KOPT-K1 (cell line): Measurements from ENCODE around the gene CLN6.
A peak's percentile ranks its signal among the peaks of the same experiment; 100 is the strongest.
"Not testable (repeated sequence)": the region's sequence is repeated elsewhere in the genome, so short reads cannot be mapped to it uniquely, and the experiment has no call there.

Experiments
- H3K27ac ChIP-seq: fragments of 200-600 bp; sonication (generic); 2 replicates; pipeline ENCODE4 v1.5.1; 2016; ENCODE audit warnings: antibody characterized with exemption, mild to moderate bottlenecking, low read depth, low read length; ENCODE audit not compliant: poor library complexity, severe bottlenecking
- H3K36me3 ChIP-seq: fragments of 200-600 bp; sonication (generic); 2 replicates; pipeline ENCODE4 v1.5.1; 2017; ENCODE audit warnings: antibody characterized with exemption, mild to moderate bottlenecking, low read length, moderate library complexity; ENCODE audit not compliant: insufficient read depth
- H3K9me3 ChIP-seq: fragments of 200-600 bp; sonication (generic); 2 replicates; pipeline ENCODE4 v1.5.1; 2017; ENCODE audit warnings: antibody characterized with exemption, low read length, mild to moderate bottlenecking; ENCODE audit not compliant: insufficient read depth, poor library complexity, severe bottlenecking

The CLN6 gene

DNA sequence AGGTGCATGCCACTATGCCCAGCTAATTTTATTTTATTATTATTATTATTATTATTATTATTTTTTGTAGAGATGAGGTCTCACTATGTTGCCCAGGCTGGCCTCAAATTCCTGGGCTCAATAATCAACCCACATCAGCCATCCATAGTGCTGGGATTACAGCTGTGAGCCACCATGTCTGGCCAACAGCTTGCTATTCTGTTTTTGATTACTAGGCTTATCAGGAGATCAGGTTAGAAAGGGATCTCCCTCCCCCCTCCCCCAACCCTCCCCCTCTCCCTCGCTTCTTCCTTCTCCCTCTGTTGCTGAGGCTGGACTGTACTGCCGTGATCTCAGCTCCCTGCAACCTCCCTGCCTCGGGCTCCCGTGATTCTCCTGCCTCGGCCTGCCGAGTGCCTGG, 8.6 kb downstream of the CLN6 start:
- peaks cover 53% of the 10 kb centered on the region for H3K36me3 ChIP-seq
- peaks cover 5% of the 10 kb centered on the region for H3K9me3 ChIP-seq
- no peak overlapping the region for H3K27ac ChIP-seq

DNA sequence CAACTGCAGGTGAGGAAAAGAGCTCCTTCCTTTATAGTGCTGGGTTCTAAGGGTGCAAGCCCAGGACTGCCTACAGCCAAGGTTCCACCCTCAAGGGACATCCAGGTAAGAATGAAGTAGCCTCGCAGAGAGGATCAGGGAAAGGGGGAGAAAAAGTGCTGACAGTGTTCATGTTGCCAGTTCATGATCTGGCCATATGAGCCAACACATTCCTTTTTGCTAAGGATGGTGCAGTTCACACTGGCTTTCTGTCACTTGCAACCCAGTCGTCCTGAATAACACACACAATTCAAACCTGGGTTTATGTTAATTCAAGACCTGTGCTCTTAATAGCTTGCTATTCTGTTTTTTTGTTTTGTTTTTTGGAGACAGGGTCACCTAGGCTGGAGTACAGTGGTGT, 9.0 kb downstream of the CLN6 start:
- peaks cover 5% of the 10 kb centered on the region for H3K9me3 ChIP-seq
- peaks cover 58% of the 10 kb centered on the region for H3K36me3 ChIP-seq
- no peak overlapping the region for H3K27ac ChIP-seq

DNA sequence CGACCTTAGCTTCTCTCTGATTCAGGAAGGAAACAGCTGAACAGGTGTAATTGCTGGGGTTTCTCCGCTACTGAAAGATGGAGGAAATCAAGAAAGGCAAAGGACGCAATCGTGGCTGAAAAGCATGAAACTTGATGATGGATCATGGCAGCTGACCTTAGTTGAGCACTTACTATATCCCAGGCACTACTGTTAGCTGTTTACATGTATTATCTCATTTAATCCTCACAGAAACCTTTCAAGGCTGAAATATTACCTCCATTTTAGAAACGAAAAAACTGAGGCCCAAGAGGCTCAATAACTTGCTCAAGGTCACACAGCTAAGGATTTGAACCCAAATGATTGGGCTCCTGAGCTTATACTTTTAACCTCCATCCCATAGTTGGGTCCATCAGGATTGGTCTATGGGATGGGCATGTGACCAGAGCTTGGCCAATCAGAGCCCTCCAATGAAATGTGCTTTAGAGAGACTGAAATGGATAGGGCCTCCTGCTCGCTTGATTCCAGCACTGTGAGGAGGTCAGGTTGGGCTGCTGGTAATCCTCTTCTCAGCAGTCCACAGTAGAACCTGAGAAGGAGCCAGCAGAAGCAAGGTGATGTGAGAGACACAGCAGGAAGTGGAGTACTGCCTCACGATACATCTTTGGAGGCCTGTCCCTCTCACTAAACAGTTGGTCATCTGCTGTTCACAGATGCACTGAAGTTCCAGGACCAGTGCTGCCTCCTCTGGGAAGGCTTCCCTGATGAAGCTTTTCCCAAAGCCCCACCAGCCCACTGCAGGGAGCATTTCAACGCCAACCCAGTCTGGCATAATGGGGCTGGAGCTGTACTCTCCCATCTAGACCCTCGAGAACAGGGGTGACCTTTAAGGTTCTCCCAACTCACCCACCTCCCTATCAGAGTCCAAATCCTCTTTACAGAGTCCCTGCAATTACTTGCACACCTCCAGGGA, 10.4 kb downstream of the CLN6 start:
- H3K9me3 ChIP-seq, result peaks cover 5% of the 10 kb centered on the region
- no peak overlapping the region for H3K27ac ChIP-seq
- H3K36me3 ChIP-seq, result peaks cover 71% of the 10 kb centered on the region

DNA sequence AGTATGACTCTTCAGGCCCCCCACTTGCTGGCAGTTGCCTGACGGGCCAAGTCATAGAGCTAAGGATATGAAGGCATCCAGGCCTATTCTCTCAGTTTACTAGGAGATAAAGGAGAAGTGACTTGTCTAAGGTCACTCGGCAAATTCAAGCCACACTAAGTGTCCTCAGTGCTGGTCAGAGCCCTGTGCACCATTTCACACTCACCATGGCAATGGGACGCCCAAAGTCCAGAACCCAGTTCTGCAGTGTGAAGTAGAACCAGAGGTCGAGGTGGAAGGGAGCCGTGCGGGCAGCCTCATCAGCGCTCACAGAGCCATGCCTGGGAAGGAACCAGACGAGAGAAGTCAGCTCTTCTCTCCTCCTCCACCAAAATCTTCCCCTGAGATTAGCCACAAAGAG, 11.2 kb downstream of the CLN6 start:
- H3K36me3 ChIP-seq, result peaks cover 73% of the 10 kb centered on the region
- H3K9me3 ChIP-seq, result peaks cover 5% of the 10 kb centered on the region
- H3K27ac ChIP-seq, result no peak overlapping the region

DNA sequence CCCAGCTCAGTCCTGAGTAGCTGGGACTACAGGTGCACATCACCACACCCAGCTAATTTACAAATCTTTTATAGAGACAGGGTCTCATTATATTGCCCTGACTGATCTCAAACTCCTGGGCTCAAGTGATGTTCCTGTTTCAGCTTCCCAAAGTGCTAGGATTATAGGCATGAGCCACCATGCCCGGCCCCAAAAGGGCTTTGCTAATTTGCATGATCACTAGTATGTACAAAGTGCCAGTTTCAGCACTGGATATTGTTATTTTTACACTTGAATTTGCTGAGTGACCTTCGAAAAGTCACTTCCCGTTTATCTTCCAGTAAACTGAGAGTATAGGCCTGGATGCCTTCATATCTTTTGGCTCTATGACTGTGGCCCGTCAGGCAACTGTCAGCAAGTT, 12.2 kb downstream of the CLN6 start:
- Histone ChIP-seq H3K9me3 (no peaks in the 10 kb centered on the region), H3K36me3 (peaks cover 70% of the 10 kb centered on the region), H3K27ac (no peak overlapping the region)

DNA sequence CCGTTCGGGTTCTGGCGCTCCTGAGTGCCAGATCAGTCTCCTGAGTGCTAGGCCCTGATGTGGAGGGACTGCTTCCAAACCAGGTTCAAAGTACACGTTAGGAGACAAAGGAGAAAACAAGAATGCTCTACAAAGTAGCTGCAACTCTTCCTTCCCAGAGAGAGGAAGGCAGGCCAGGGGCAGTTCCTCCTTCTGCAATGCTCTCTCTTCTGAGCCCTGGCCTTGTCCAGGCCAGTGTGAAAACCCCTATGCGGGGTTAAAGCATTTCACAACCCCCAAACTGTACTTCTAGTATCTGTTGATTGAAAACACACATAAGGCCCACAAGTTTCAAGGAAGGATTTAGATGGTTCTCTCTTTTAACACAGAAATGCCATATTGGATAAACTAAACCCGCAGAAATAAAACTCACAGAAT, 14.7 kb downstream of the CLN6 start:
- H3K36me3 ChIP-seq, result peaks cover 87% of the 10 kb centered on the region
- no peak overlapping the region for H3K27ac ChIP-seq
- H3K9me3 ChIP-seq, result no peaks in the 10 kb centered on the region

DNA sequence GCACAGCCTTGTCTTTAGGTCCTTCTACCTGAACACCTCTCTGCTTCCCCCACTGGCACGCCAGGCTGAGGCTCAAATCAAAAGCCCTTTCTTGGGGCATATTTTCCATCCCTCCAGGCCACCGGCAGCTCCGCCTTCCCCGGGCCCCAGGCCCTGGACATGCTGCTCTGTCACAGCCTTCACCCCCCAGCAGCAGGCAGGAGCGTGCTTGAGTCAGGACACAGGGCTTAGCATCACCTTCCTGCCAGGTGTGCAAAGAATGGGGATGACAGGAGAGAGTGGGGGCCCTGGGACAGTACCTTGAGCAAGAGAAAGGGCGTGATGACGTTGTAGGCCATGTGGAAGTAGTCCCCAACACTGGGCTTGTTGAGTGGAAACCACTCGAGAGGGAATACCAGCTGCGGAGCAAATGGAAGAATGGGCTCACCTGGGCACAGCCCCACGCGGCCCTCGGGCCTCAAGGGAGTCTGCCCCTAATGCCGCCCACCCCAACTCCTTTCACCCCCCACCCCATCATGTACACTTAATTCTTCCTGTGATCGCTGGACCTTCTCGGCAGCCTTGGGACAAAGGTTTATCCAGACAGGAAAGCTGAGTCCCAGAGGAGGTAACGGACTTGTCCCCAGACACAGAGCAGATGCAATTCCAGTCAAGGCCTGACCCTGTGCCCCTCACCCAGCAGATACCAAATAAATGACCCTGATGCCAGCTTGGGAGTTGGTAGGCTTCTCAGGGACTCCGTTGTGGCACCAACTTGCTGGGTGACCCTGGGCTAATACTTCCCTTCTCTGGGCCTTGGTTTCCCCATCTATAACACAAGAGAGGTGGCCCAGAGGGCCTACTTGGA, 15.3 kb downstream of the CLN6 start:
- H3K36me3 ChIP-seq, result peaks cover 84% of the 10 kb centered on the region
- H3K9me3 ChIP-seq, result no peaks in the 10 kb centered on the region
- H3K27ac ChIP-seq, result no peak overlapping the region

DNA sequence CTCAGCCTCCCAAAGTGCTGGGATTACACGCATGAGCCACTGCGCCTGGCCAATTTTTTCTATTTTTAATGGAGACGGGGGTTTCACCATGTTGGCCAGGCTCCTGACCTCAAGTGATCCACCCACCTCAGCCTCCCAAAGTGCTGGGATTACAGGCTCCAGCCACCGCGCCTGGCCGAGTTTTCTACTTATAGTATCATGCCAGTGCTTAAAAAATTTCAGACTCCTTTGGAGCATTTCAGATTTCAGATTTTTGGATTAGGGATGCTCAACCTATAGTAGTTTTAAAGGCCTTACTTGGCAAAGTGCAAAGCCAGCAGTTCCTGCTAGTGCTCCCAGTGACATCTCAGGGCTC, 16.1 kb downstream of the CLN6 start:
- H3K36me3 ChIP-seq, result peaks cover 78% of the 10 kb centered on the region
- H3K9me3 ChIP-seq, H3K27ac ChIP-seq: not testable (repeated sequence)

DNA sequence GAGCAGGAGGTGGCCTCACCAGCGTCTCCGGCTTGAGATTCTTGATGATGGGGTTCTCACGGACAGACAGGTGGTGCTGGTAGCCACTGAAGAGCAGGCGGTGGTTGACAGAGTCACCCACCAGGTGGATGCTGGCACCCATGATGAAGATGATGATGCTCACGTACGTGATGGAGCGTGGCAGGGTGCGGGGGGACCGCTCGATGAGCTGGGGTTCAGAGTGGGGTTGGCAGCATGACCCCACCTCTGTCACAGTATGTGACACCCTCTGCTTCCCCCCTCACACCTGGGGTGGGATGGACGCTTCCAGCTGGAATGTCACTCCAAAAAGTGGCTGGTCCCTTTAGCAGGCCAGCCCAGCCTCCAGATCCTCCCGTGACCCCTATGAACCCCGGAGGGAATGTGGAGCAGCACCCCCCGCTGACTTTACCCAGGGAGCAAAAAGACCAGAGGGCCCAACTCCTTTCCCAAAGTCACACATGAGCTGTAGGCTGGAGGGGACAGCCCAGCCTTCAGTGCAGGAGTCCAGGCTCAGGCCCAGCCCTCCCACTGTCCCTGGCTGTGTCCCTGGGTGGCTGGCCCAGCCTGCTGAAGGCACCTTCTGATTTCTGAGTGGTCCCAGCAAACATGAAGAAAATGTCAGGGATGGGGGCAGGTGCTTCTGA, 17.7 kb downstream of the CLN6 start:
- Histone ChIP-seq H3K9me3 (no peaks in the 10 kb centered on the region), H3K36me3 (peaks cover 71% of the 10 kb centered on the region), H3K27ac (no peak overlapping the region)

DNA sequence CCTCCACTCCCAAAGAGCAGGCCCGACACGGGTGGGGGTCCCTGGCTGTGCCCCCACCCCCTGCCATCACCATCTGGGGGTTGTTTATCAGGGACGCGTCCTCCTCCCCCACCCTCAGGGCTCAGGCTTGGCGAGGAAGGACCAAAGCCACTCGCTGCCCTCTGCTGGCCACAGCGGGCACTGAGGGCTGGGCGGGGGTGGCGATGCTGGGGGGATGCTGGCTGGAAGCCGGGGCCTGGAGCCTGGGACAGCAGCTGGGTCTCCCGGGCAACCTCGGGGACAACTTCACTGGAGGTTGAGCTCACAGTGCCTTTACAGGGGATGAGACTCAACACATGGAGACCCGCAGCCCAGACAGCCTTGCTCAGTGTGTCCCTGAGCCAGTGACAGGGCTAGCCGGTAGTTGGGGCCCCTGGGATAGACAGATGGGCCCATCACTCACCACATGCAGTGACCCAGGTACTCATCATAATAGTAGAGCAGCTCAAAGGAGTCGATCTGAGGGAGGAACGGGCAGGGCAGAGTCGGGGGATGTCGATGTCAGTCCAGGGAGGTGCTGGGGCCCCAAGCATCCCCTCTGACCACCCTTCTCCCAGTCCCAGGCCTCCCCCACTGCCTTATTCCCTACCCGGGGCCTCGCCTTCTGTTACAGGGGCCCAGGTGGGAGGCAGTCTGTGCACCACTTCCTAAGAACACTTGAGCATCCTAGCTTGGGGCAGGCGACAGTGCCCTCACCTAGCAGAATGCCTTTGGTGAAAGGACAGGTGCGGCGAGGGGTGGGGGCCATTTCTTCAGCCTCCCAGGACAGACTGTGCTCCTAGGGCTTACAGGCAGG, 18.5 kb downstream of the CLN6 start:
- Histone ChIP-seq H3K27ac (peak overlapping the region; percentile 73), H3K36me3 (peaks cover 71% of the 10 kb centered on the region)

DNA sequence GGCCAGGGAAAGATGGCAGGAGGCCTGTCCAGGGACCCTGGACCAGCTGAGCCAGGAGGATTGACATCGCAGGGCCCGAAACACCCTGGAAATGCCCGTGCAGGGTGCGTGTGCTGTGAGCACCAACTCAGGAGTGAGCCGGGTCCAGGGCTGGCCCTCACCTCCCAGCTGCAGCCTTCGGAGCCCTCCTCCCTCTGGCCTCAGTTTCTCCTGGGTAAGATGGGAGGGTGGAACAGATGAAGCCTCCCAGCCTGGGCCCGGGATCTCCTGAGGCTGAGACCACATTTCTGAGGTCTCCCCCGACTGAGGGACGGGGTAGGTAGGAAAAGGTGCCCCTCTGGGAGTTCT, 19.1 kb downstream of the CLN6 start:
- H3K9me3 ChIP-seq, result no peaks in the 10 kb centered on the region
- peaks cover 71% of the 10 kb centered on the region for H3K36me3 ChIP-seq
- H3K27ac ChIP-seq, result peak overlapping the region; percentile 73

More for the DNA sequence above, 18.5 kb downstream of the CLN6 start:
- H3K9me3 ChIP-seq, result no peaks in the 10 kb centered on the region

DNA sequence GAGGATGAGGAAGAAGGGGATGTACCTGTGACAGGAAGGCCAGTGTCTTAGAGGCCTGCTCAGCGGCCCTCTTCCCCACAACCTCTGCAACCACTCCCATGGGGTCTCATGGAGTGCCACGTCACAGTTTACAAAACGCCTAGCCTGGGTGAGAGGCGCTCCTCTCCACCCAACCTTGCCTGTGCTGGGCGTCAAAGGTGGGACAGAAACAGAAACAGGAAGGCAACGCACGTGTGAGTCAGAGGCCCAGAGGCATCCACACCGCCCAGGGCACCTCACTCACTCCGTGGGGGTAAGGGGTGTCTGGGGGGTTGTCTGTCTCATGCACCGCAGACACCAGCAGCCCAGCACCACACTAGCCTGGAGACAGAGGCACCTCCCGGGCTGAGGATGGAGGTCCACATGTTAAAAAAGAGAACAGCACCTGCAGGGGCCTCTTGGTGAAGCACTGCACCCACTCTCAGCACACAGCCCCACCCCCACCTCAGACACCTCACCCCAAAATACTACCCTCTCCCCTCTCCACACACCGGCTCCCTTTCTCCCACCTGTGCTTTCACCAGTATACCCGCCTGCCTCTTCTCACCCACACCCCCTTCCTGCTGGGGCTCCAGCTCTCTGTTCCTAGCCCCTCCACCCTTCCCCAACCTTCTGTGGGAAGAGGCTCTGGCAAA, 19.7 kb downstream of the CLN6 start:
- H3K36me3 ChIP-seq, result peaks cover 71% of the 10 kb centered on the region; the same call in 1 of the 2 replicates
- H3K27ac ChIP-seq, result peak overlapping the region; percentile 73
- no peaks in the 10 kb centered on the region for H3K9me3 ChIP-seq

DNA sequence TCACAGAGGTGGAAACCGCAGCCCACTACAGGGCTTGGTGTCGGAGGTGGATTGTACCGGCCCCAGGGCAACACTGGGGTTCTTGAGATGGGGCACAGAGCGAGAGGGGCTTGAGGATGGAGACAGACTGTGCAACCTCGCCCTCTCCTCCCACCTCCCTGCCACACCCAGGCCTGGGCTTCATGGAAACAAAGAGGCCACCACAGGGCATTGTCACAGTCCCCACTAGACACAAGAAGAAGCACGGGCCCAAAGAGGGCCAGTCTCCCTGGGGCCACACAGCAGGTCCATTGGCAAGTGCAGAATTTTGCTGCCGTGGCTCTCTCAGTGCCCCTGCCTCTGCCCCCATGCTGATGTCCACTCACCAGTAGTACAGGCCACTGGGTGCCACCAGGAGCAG, 20.3 kb downstream of the CLN6 start:
- peak overlapping the region; percentile 73 for H3K27ac ChIP-seq
- H3K9me3 ChIP-seq, result no peaks in the 10 kb centered on the region
- H3K36me3 ChIP-seq, result peaks cover 69% of the 10 kb centered on the region; the same call in 1 of the 2 replicates
